ENCODE results near the gene FGF18. TPM values are rescaled to one million over a fixed set of nuclear protein-coding genes. Genes with fewer than 3 reads are reported as not detected.

FGF18 gene
- polyA plus RNA-seq, 10 donors, result 8.3 to 26.6 (median 18.1) TPM

DNA sequence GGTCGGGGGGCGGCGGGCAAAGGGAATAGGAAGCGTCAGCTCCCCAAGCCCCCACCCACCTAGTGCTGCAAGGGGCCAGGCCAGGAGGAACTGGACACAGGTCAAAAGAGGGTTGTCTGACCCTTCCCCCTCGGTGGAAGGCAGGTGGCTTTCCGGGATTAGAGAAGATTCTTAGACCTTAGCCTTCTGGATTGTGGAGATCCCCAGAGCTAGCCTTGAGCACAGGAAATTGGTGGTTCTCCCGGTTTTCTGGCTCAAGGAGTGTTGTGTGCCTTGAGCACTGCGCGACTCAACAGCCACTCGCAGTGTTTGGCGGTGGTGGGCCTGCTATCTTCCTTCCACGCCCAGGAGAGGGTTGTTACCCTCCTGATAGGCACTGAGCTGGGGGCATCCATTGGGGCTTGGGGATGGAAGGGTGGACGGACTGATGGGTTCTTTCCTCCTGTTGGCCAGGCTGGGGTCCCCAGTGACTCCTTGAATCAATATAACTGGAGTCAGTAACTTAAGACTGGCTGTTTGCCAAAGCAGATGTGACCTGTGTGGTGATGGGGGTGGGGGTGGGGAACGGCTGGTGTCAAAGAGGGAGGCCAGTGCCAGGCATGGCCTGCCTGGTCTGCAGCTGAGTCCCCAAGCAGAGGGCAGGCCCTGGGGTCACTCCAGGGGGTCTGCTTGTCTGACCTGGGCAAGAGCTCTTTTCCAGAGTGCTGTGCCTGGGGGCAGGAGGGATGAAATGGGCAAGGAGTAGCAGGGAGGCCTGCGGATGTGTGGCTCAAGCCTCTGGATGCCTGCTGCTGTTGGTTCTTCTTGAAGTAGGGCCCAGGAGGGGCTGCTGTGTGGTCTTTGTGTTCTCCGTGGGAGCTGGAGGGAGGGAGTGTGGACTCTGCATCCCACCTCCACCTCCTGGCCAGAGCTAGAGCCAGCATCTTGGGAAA, 2.1 kb downstream of the FGF18 start:
- peak in 2 of 3 donors; percentile 32 to 62 for DNase-seq

DNA sequence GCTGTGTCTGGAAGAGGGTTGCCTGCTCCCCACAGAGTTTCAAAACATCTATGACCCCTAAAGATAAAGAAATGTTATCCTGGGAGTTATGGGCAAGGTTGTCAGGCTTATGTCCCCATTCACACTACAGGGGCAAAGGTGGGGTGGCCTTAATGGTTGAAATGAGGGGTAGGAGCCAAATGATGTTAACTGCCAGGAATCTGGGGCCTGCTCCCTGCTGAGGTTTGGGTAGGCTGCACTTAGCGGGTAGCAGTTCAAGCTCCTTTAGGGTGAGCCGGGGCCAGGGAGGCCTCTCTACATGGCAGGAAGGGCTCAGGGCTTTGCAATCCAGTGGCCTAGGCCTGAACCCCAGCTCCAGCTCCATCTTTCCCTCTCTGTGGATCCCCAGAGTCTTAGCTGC, 3.0 kb downstream of the FGF18 start:
- DNase-seq, result no peak

DNA sequence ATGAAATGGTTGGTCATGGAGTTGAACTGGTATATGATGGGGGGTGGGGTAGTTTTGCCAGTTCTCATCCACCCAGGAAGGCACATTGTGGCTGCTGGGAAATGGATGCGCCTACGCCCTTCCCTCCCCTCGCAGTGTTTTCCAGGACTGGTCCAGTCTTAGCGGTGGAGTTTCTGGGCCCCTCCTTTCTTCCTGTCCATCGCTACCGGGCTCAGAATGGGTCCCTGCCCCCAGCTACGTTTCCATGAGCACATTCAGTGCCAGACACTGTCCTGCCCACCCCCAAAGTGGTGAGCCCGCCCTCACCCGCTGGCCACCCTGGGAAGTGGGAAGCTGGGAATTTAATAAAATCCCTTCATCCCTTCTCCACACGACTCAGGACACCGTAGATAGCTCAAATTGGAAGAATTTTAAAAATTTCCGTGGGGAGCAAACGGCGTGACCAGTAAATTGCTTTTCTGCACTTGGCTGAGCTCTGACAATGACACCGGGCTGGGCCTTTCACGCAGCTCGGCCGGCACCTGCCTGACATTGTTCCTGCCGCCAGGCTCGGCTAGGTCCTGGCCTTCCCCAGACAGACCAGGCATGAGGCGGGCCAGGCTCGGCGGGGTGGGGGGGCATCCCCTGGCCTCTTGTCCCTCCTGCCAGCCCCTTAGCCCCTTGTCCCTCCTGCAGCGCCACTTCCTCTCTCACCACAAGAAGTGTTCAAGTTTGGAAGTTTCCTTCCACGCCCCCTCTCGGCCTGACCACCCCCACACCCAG, 3.6 kb downstream of the FGF18 start:
- DNase-seq, result no peak

DNA sequence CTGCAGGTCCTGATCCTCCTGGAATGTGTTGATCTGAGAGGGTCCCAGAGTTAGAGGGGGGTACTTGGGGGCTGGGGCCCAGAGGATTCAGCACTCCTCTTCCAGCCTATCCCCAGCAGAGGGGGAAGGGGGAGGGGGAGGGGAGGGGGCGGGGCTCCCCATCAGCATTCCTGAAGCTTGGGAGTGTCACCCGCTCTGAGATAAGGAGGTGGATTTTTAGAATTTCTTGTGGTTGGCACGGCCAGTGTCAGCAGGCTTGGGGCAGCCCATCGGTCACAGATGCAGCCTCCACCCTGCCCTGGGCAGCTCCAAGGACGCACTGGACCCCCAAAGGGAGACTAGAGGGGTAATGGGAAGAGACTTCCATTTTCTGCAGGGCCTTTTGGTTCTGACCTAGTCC, 5.3 kb downstream of the FGF18 start:
- DNase-seq, result no peak

DNA sequence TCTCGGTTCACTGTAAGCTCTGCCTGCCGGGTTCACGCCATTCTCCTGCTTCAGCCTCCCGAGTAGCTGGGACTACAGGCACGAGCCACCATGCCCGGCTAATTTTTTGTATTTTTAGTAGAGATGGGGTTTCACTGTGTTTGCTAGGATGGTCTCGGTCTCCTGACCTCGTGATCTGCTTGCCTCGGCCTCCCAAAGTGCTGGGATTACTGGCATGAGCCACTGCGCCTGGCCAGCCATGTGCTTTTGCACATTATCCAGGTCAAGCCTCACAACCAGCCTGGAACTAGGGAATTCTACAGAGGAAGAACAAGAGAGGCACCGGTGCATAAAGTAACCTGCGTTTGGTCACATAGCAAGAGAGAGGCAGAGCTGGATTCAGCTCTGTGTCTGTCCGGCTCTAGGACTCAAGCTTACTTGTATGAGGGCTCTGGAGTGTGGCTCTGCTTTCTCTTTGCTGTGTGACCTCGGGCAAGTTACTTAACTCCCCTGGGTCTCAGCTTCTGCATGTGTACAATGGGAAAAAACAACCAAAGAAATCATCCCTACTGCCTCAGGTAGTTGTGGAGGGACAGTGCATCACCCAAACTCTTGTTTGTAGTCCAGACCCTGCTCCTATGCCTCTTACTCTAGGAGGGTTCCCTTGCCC, 6.3 kb downstream of the FGF18 start:
- DNase-seq, result no peak

DNA sequence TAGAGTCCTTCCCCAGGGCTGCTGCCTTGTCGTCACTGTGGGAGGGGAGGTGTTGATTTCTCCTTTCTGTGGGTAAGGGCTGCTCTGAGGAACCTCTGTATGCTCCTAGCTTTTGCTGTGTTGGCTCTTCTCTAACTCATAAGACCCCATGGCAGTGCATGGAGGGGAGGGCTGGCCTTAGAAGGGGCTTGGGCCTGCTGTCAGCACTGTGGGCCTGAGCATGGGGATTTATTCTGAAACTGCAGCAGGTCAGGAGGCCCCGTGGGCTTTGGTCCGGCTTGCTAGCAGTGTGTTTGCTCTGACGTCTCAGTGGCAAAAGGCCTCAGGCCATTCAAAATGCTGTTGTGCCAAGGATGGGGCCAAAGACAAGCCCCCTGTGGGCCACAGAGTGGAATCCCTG, 6.8 kb downstream of the FGF18 start:
- no peak for DNase-seq

DNA sequence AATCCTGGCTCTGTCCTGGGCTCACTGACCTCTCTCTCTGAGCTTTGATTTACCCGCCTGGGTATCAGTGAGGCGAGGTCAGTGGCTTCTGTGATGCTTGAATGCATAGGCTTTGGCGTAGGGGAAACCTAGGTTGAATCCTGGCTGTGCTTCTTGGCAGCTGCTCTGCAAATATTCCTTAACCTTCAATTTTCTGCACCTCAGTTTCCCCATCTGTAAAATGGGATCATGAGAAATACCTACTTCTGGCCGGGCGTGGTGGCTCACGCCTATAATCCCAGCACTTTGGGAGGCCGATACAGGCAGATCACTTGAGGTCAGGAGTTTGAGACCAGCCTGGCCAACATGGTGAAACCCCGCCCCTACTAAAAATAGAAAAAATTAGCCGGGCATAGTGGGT, 7.2 kb downstream of the FGF18 start:
- DNase-seq, result no peak

DNA sequence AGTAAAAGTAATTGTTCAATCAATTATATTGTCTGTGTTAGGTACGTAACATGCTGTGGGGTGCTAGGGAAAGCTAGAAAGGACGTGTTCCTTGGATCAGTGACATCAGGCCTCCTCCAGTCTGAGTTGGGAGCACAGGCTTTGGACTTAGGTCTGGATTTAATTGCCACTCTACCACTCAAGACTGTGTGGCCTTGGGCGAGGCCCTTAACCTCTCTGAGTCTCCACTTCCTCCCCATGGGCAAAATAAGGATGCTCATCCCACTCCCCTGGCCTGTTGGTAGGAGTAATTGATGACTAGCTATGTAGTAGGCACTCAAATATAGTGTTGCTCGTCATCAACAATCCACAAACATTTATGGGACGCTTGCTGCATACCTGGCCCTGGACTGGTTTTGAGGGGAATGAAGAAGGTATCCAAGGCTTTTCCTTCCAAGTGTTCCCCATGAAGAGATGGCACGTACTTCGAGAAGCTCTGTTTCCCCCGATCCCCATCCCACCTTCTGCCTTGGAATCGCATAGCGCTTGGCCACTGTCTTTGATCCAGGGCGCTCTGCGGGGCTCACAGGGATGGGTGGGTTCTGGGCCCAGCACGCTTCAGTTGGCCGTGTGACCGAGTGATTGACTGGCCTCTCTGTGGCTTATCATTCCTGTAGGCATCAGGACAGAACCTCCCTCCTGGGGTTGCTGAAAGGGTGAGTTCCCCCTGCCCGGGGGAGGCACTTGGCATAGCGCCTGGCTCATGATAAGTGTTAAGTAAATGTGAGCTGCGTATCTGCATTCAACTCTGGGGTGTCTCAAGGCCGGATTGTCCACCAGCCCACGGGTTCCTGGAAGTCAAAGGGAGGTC, 8.1 kb downstream of the FGF18 start:
- no peak for DNase-seq

DNA sequence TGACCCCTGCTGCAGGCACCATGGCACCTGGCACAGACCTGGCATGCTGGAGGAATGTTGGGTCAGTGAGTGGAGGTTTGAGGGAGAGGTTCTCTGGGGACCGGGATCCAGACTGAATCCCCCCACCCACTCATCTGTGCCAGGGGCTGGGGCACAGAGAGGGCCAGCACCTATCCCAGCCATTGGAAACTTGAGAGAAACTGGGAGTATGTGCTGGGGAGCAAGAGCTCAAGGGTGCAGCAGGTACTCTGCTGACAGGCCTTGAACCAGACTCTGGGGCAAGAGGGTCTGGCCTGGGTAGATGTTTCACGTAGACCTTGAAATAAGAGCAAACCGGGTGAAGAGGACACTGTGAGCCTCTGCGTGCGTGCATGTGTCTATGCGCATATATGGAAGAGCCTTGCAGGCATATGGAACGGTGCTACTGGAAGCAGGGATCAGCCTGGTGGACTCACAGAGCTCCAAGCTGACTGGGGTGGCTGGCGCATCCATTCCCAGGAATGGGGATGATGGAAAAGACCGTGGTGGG, 8.8 kb downstream of the FGF18 start:
- DNase-seq, result no peak

DNA sequence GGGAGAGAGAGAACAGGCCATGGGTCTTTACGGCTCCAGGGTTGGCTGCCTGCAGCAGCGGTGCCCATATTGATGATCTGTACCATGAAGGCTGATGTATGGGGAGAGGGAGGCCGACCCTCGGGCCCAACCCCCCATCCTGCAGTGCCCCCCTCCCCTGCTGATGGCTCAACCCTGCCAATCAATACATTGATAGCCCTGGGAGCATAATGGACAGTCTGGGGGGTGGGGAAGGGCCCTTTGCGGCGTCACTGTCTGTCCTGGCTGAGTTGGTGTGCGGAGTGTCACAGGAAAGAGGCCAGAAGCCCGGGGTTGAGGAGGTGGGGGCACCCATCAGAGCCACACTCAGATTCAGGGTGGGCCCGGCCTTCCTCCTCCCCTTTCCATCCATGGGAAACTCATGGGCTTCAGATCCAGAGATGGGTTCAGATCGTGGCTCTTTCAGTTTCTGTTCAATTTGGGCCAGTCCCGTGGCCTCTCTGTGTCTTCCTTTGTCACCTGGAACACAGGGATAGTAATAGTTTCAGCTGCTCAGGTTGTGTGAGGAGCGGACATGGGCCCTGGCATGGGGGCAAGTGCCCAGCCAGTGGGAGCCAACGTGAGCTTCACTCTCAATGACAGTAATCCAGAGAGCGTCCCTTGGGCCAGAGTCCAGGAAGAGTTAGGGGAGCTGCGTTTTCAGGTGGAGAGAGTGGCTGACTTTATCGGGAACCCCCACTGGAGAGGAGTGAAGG, 9.5 kb downstream of the FGF18 start:
- DNase-seq, result no peak

DNA sequence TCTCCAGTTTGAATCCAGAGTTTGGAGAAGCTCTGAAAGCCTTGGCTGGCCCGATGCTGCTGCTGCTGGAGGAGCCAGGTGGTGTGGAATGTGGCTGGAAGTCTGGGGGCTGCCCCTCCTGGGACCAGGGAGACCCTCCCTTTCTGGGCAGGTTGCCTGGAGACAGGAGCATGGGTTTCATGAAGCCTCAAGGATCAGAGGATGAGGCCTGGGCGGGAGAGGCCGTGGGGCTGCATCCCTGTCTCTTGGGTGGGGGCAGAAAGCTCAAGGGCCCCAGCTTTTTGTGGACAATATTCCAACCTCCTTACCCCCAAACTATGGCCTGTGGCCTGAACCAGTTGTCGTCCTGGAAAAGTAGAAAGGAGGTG, 10.1 kb downstream of the FGF18 start:
- DNase-seq, result no peak

DNA sequence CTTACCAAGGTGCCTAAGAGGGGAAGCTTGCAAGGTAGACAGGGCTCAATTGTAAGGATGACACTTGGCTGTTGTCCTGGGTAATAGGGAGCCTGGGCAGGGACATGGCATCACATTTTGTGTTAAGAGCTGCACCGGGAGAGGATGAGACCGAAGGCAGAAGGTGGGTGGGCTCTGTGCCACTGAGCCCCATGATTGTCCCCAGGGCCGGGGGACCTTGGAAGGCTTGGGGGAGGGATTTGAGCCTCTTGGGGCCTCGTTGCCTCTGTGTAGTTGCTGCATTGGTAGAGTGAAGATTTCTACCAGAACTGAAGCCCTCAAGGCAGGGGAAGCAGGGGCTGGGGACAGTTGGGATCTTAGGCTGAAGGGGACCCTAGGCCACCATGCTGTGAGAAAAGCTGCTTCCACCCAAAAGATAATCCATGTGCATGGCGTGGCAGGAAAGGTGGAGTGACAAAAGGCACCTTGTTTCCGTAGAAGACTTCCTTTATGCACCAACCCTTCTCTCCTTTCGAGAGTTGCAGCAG, 11.9 kb downstream of the FGF18 start:
- DNase-seq, result no peak

DNA sequence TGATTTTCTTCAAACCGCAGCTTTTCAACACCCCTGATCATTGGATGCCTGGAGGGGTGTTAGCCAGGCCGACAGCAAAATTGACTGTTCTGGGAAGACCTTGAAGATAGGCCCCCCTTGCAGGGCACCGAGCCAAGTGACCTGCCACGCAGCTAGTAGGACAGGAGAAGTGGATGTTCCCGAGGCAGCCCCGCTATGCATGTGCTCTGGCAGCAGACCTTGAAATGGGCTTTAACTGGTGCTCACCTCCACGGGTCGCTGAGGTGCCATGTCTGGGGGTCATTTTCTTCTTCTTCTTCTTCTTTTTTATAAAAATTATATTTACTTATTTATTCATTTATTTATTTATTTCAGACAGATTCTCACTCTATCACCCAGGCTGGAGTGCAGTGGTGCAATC, 12.6 kb downstream of the FGF18 start:
- DNase-seq, result no peak

DNA sequence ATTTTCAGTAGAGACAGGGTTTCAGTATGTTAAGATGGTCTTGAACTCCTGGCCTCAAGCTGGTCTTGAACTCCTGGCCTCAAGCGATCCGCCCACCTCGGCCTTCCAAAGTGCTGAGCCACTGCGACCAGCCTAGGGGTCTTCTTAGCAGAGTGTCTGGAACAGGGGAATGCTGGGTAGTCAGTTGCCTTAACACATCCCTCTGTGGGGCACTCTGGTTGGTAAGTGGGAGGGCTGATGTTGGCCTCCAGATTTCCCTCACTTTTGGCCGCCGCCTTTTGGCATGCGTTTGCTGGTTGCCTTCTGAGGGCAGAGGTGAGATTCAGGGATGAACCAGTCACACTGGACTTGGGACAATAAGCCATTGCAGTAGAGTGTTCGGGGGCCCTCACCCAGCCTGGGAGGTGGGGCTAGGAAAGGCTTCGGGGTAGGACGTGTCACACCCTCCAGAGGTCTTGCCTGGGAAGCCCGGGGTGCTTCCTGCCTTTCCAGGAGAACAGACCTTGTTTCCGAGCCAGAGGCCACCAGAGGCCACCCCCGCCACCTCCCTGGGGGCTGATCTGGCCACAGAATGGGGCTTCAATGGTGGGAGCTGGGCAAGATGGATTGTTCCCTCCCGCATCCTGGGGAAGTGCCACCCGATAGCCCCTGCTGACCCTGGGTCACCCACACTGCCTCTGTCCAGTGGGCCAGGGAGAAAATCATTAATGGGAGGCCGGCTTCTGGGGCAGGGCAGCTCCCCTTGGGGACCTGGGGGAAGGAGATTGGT, 13.3 kb downstream of the FGF18 start:
- DNase-seq, result no peak

DNA sequence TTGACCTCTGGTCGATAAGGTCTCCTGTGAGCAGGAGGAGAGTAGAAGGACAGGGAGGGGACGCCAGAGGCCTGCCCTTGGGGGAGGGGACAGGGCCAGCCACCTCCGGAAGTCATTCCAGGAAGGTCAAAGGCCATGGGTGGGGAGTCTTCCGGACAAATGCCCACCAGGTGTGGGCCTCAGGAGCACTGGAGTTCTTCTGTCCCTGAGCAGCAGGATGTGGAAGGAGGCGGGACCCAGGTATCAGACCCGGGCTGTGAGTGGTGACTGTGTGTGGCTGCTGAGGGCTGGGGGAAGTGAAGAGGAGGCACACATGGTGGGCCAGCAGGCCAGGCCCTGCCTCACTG, 13.9 kb downstream of the FGF18 start:
- DNase-seq, result no peak

DNA sequence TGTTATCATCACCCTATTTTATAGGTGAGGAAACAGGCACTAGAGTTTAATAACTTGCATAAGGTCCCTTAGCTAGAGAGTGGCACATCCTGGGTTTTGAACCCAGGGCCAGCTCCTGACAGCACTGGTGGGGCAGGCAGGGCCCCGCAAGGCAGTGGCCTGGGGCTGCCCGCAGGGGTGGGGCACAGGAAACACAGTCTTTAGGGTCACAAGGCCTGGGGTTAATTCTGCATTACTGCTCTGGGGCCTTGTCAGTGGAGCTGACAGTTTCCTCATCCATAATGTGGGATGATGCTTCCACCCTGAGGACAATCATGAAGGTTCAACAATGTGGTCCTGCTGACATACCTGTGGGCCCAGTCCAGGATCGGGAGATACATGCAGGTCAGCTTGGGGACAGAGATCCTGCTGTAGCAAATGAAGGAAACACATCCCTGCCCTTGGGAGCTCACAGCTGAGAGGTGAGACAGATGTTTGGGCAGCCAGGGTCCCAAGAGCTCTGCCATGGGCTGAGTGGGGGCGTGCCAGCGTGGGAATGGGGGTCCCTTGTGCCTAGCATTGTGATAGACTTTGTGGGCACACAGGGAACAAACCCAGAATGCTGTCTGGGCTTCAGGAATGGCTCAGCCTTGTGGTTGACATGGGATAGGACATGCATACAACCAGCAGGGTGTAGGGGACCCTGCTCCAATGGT, 14.7 kb downstream of the FGF18 start:
- no peak for DNase-seq

DNA sequence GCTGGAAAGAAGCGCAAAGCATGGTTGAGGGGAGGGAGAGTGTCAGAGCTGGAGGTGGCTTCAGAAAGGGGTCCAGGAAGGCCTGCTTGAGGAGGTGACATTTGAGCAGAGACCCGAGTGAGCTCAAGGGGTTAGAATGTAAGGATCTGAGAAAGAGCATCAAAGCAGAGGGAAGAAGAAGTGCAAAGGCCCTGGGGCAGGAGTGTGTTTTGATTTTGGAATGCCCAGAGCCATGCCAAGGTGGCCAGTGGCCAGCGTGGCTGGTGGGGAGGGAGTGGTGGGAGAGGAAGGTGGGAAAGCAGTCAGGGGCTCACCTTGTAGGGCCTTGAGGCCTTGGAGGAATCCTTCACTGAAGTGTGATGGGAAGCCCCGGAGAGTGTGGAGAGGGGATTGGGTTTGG, 15.4 kb downstream of the FGF18 start:
- no peak for DNase-seq

DNA sequence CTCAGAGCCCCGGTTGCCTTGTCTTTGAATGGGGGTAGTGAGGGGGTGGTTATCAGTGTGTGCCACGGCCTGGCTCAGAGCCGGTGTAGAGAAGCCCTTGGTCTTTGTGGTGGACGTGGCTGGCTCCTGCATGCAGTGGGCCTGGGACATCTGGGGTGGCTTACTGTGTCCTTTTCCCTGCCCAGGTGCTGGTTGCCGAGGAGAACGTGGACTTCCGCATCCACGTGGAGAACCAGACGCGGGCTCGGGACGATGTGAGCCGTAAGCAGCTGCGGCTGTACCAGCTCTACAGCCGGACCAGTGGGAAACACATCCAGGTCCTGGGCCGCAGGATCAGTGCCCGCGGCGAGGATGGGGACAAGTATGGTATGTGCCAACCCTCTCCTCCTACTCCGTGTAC, 16.5 kb downstream of the FGF18 start:
- DNase-seq, result no peak

DNA sequence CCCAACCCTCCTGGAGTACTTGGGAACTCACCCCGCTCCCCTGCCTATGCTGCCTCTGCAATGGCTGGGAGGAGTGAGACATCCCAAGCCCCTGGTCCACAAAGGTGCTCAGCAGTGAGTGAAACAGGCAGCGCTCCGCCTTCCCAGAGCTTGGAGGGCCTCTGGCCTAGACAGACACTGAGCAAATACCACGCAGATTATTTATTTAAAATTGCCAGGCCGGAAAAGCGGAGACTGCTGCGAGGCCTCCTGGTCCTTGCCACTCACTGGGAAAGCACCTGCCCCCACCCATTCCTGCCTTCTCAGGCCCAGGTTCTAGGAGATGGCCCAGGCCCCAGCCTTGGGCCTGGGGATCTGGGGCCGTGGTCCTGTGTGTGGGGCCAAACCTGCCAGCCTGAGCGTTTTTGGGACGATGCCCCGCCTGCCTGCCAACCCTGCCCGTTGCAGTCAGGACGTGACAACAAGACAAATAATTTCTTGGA, 17.4 kb downstream of the FGF18 start:
- no peak for DNase-seq
